GM15510 (cell line): ENCODE data around the gene CNTNAP2.

Experiments used
- POLR2A ChIP-seq: IDR thresholded peaks from 3 replicates; pipeline ENCODE4 v1.6.1; 2011; ENCODE audit warnings: borderline replicate concordance; ENCODE audit not compliant: insufficient read length; ENCODE audit errors: extremely low read depth

The CNTNAP2 gene

GRCh38 chr7:148318102-148318811 is 2201.7 kb downstream of the CNTNAP2 start:
- TF ChIP-seq POLR2A = no peak

- no peak for TF ChIP-seq POLR2A
Observed at GRCh38 chr7:148318838-148319237, 2202.2 kb downstream of the CNTNAP2 start.

DNA sequence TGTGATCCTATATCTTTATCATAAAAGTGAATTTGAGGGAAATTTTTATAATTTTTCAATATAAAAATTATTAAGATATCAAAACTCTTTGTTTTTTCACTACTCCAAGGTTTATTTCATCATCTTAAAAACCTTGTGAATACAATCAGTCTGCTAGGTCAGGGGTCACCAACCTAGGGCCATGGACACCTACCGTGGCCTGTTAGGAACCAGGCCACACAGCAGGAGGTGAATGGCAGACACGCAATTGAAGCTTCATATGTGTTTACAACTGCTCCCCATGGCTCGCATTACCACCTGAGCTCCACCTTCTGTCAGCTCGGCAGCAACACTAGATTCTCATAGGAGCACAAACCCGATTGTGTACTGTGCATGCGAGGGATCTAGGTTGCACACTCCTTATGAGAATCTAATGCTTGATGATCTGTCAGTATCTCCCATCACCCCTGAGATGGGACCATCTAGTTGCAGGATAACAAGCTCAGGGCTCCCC is 2202.8 kb downstream of the CNTNAP2 start:
- TF ChIP-seq POLR2A = no peak

DNA sequence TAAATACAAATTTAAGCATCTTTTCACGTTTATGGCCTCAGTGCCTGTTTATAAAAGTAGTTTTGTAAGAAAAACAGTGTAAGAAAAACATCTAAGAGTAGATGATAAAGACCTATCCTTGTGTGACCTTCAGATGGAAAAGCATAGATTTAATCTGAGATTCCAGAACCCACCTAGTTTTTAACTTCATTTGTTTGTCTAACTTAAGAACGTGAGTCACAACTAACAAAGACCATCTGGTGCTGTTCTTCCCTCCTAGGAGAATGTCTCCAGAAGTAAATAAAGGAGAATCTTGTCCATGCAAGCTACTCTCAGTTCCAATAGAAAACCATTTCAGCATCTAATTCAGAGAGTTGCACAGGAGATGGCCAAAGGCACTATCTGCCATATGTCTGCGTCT is 2208.6 kb downstream of the CNTNAP2 start:
- no peak for TF ChIP-seq POLR2A

DNA sequence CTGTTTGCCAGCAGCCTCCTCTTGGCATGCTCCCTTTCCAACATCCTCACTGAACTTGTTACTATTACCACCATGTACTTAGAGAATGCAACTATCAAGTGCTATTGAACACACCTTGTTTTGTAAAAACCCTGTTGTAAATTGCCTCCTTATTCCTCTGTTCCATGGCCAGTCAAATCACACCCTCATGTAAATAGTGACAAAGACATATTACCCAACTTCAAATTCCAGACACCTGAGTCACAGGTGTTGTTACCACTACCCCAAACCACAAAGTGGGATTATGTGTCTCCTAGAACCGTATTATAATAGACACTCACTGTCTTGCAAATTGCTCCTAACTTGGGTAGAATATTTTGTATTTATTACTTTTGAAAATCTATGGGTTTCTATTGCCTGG is 2210.8 kb downstream of the CNTNAP2 start:
- no peak for TF ChIP-seq POLR2A

DNA sequence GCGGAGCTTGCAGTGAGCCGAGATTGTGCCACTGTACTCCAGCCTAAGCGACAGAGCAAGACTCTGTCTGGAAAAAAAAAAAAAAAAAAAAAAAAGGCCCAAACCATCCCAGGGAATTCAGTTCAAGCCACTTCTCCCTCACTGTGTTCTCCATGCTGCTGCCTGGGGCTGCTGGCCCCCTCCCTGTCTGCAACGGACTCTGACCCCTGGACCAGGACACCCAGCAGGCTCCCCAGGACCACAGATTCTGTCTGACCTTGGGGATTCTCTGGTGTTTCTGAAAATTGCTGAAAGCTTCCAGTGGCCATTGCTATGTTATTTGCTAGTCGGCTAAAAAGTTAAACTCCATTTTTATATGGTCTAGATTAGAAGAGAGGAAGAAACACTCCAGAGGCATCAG is 2212.3 kb downstream of the CNTNAP2 start:
- no peak for TF ChIP-seq POLR2A

DNA sequence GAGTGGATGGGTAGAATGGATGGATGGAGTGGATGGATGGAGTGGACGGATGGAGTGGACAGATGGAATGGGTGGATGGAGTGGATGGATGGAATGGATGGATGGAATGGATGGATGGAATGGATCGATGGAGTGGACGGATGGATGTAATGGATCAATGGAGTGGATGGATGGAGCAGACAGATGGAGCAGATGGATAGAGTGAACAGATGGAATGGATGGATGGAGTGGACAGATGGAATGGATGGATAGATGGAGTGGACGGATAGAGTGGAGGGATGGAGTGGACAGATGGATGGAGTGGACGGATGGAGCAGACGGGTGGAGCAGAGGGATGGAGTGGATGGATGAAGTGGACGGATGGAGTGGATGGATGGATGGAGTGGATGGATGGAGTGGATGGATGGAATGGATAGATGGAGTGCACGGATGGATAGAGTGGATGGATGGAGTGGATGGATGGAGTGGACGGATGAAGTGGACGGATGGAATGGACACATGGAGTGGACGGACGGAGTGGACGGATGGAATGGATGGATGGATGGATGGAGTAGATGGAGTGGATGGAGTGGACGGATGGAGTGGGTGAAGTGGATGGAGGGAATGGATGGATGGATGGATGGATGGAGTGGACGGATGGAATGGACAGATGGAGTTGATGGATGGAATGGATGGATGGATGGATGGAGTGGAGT is 2213.7 kb downstream of the CNTNAP2 start:
- TF ChIP-seq POLR2A = no peak

DNA sequence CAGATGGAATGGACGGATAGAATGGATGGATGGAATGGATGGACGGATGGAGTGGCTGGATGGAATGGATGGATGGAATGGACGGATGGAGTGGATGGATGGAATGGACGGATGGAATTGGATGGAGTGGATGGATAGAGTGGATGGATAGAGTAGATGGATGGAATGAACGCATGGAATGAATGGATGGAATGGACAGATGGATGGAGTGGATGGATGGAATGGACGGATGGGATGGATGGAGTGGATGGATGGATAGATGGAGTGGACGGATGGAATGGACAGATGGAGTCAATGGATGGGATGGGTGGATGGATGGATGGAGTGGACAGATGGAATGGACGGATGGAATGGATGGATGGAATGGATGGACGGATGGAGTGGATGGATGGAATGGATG is 2214.2 kb downstream of the CNTNAP2 start:
- no peak for TF ChIP-seq POLR2A

DNA sequence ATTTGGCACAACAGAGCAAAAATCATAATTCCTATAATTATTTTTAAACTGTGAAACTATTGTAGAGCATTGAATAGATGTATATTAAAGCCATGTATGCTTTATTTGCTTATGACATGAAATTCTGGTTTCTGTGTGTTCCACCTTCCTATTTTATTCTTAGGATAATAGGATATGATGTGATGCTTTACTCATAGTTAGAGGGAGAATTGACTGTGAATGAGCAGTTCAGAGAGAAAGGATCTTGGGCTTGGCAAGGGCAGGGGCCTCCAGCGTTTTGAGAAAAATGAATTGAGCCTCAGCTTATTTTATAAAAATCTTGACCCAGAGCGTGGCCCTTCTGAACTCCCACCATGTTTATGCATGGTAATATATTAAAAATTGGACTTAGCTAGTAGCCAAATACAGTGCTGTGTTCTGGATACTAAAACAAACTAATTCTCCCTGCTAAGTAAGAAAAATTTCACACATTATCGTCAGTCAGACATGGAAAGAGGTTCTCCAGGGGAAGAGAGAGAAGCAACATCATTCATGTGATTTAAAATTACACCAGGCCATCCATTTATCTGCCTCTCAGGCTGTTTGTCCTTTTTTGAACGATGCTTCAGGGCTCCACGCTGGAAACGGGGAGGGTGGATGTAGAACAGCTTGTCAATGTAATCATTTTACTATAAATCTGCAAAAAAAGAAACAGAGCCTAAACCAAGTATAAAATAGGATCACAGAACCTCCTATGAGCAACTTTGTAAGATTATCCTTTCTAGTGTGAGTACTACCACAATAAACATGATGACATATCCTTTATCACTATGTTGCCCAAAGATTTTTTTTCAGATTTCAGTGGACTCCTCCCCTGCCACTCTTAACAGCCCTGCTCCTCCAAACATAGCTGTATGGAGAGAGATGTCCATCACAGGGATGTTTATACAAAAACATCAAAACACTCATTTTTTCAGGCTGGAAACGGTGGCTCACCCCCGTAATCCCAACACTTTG is 2215.9 kb downstream of the CNTNAP2 start:
- TF ChIP-seq POLR2A = no peak

- no peak for TF ChIP-seq POLR2A
Observed at GRCh38 chr7:148334441-148334956, 2217.9 kb downstream of the CNTNAP2 start.

DNA sequence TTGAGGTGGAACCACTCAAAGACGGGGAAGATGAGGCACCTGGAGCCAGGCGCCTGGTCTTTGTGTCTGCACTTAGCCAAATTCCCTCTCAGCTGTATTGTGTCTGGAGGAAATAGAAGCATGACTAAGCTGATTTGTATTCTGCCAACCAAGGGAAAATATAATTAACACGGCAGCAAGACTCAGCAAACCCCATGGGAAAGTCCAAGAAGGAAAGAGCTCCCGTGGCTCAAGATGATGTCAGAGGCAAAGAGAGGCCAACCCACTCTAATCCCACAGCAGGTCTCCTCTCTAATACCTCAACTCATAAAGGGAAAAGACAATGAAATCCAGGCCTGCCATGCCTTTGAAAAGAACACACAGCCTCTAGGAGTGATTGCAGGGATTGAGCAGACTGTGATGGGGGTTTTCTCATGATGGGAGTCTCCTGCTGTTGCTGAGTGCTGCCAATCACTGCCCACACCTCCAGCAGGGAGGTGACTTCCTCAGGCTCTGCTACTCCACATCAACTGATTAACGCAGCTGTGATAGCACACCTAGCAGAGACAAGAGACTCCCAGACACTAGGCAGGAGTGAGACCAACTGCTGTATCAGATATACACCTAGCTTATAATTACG is 2218.5 kb downstream of the CNTNAP2 start:
- no peak for TF ChIP-seq POLR2A

DNA sequence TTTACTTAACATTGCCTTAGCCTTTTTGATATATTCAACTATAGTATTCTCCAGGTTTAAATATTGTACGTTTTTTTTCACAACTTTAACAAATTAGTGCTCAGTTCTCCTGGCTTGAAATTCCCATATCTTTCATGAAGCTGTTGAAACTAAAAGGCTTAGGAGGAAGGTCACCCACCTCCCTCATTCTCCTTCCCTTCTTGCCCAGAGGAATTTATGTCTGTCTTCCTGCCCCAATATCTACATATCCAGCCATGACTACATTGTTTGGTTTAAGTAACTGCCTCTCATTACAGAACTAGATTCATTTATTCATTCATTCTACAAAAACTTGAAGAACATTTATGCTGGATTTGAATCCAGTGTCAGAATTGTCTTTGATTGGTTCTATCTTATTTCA is 2219.2 kb downstream of the CNTNAP2 start:
- TF ChIP-seq POLR2A = no peak

- TF ChIP-seq POLR2A = no peak
Observed at GRCh38 chr7:148336411-148336810, 2219.8 kb downstream of the CNTNAP2 start.

DNA sequence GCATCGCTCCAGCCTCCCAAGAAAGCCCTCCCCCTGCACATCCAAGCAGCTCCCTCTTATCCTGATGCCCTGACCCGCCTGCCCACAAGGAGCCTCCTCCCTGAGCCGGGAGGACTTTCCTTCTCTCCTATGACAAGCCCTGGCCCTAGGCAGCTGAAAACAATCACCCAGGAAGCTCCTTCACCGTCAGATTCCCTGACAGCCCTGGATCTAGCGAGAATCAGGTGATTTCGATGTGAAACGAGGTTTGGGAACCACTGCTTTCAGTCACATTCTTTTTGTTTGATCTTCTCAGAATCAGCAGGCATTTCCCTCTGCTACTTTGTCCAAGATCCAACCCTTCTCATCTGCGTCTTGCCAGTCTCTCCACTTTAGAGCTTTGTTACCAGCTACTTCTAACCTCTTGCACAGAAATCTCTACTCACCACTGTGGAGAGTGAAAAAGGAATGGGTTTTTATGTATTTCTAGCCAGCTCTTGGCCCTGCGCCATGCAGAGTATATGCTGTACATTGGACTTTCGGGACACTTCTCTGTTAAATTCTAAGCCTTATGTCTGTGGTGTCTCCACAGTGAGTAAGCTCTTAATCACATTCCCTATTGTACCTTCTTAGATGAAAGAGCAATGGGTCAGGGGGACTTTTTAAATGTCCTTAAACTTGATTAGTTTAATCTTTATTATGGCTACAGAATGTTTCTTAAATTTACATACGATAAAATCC is 2220.8 kb downstream of the CNTNAP2 start:
- TF ChIP-seq POLR2A = no peak
